NAMALWA (cell line): Measurements from ENCODE around the gene EPB41L5.
"Not testable (repeated sequence)": the region's sequence is repeated elsewhere in the genome, so short reads cannot be mapped to it uniquely, and the experiment has no call there.

Experiments used
- DNase-seq: peaks from one replicate; pipeline ENCODE4 v3.0.0-alpha.2; 2015; ENCODE audit warnings: low spot score

Gene EPB41L5

DNA sequence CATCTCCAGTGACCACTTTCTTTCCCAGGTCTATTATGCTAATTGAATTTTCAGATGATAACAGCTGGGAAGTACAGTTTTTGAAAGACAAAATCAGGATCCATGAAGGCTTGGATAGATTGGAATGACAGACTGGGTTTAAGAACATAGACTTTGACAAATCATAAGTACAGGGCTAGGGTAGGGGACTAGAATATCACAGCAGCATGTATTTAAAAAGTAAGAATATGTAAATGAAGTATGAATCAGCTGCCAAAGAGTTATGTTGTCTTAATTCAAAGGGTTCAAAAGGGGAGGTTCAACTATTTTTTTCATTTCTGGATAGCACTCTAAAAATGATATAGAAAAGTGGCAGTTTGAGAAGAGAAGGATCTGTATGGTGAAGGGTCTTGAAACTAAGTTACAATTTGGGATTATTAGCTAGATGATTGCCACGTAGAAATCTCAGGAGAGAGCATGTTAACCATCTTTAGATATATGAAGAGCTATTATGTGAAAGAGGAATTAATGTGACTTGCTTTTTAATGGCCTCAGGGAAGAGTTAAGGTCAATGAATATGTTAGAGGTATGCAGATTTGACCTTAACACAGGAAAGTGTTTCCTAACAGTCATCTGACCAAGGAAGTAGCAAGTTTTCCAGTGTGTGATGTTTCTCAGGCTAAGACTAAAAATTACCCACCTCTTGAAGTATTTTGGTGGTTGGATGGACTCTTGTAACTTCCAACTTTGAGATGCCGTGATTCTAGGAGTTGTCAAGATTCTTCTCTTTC, 128.6 kb downstream of the EPB41L5 start:
- DNase-seq = no peak

DNA sequence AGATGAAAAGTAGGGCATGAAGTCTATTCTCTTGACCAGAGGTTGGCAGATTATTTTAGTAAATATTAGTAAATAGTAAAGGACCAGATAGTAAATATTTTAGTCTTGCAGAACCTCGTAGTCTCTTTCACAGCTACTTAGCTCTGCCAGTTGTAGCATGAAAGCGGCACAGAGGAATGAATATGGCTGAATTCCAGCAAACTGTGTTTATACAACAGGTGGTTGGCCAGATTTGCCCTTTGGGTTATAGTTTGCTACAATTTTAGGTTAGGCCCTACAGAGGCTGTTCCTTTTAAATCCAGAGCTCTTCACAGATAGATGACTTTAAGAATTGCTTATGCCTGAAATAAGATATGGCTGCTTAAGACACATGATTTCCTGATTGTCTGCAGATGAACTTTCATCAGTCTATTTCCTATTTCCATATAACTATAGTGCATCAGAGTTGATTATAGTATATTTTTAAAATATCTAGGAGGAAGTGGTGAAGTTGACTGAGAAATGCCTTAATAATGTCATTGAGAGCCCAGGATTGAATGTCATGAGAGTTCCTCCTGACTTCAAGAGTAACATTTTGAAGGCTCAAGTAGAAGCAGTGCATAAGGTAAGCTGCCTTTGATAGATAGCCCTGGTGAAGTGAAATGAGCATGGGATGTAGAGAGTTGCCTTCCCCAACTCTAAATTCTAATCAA, 129.8 kb downstream of the EPB41L5 start:
- DNase-seq = no peak

DNA sequence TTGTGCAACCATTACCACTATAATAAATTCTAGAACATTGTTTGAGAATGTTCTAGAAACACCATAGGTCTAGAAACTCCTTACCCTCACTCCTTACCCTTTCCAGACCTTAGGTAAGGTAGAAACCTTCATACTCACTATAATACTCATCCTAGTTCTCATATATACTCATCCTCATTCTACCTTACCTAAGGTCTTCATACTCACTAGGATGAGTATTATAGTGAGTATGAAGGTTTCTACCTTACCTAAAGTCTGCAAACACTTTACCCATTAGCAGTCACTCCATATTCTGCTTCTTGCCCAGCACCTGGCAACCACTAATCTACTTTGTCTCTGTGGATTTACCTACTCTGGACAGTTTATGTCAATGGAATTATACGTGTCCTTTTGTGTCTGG, 135.4 kb downstream of the EPB41L5 start:
- no peak for DNase-seq

DNA sequence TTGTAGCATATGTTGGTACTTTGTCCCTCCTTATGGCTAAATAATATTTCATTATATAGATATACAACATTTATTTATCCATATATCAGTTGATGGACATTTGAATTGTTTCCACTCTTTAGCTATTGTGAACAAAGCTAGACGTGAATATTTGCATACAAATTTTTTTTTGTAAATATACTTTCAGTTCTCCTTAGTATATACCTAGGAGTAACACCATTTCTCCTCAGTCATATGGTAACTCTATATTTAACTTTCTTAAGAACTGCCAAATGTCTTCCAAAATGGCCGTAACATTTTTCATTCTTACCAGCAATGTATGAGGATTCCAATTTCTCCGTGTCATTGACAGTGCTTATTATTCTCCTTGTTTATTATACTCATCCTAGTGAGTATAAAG, 135.8 kb downstream of the EPB41L5 start:
- no peak for DNase-seq

DNA sequence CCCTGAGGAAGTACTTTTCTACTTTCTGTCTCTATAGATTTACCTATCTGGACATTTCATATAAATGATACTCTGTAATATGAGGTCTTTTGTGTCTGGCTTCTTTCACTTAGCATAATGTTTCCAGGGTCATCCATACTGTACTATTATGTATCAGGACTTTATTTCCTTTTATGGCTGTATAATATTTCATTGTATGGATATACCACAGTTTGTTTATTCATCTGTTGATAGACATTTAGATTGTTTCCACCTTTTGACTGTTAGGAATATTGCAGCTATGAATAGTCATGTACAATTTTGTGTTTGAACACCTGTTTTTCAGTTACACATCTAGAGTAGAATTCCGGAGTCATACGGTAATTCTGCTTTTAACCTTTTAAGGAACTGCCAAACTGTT, 136.5 kb downstream of the EPB41L5 start:
- no peak for DNase-seq

DNA sequence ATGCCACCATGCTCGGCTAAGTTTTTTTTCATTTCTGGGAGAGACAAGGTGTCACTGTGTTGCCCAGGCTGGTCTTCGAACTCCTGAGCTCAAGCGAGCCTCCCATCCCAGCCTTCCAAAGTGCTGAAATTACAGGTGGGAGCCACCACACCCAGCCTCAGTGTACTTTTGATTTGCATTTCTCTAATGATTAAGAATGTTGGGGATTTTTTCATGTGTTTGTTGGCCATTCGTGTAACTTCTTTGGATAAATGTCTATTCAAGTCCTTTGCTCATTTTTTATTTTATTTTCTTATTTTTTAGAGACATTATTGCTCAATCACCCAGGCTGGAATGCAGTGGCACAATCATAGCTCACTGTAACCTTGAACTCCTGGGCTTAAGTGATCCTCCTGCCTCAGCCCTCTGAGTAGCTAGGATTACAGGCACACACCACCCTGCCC, 137.2 kb downstream of the EPB41L5 start:
- DNase-seq = no peak

DNA sequence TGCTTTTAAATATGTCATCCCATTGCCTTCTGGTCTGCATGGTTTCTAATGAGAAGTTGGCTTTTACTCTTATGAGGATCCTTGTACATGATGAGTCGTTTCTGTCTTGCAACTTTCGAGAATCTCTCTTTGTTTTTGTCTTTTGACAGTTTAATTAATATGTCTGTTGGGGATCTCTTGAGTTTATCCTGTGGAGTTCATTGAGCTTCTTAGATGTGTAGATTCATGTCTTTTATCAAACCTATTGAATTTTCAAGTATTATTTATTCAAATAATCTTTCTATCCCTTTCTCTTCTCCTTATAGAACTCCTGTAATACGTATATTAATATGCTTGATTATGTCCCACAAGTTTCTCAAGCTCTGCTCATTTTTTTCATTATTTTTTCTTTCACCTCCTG, 142.4 kb downstream of the EPB41L5 start:
- no peak for DNase-seq

DNA sequence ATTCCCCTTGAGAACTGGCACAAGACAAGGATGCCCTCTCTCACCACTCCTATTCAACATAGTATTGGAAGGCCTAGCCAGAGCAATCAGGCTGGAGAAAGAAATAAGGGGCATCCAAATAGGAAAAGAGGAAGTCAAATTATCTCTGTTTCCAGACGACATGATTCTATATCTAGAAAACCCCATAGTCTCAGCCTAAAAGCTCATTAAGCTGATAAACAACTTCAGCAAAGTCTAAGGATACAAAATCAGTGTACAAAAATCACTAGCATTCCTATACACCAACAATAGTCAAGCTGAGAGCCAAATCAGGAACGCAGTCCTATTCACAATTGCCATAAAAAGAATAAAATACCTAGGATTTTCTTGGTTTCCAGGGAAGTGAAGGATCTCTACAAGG, 145.8 kb downstream of the EPB41L5 start:
- not testable (repeated sequence) for DNase-seq

DNA sequence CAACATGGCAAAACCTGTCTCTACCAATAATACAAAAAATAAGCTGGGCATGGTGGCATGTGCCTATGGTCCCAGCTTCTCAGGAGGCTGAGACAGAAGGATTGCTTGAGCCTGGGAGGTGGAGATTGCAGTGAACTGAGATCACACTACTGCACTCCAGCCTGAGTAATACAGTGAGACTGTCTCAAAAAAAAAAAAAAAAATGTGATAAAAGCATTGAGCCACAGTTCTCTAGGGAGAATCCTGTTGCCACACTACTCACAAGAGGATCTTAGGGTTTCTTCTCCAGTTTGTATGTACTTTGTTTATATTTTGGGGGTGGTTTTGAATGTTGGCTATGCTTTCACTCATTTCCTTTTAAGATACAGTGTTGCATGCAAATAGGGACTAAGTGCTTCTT, 148.3 kb downstream of the EPB41L5 start:
- DNase-seq = no peak

DNA sequence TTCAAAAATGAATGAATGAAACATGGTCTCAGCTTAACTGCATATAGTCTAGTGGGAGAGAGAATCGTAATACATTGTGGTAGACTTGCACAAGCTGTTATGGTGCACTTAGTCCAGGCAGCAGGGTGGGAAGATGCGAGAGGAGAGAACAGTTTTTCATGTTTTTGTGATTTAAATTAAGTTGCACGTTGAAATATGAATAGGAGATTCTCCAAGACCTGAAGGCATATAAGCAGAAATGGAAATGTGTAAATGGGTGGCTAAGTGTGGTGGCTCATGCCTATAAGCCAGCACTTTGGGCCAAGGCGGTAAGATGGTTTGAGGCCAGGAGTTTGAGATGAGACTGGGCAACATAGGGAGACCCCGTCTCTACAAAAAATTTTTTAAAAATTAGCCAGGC, 149.8 kb downstream of the EPB41L5 start:
- DNase-seq = no peak

DNA sequence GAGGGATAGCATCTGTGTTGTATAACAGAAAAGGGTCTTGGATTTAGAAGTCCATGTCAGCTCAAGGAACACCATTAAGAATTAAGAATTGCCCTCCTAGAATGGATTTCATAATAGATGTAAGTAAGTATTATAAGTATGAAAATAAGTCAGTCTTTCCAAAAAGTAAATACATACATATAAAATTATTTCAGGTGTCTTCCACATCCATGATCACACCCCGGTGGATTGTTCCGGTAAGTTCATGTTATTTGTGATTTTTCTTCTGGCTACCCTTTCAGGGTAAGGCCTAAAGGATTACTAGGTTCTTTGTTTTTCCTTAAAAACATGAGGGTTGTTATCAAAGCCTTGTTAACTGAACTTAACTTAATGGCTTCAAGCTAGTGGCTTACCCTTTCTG, 154.4 kb downstream of the EPB41L5 start:
- no peak for DNase-seq

DNA sequence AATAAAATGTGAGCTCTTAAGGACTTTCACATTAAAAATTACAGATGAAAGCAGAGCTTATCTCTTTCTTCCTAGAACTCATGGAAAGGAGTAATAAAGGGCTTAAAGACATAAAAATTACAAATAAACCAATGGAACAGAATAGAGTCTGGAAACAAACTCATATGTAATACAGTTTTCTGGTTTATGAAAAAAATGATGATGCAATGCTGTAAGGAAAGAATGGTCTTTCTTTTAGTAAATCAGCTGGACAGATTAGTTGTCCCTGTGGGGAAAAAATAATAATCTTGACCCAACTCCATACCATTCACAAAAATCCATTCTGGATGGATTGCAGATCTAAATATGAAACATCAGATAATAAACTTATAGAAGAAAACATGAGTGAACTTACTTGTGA, 156.1 kb downstream of the EPB41L5 start:
- no peak for DNase-seq

DNA sequence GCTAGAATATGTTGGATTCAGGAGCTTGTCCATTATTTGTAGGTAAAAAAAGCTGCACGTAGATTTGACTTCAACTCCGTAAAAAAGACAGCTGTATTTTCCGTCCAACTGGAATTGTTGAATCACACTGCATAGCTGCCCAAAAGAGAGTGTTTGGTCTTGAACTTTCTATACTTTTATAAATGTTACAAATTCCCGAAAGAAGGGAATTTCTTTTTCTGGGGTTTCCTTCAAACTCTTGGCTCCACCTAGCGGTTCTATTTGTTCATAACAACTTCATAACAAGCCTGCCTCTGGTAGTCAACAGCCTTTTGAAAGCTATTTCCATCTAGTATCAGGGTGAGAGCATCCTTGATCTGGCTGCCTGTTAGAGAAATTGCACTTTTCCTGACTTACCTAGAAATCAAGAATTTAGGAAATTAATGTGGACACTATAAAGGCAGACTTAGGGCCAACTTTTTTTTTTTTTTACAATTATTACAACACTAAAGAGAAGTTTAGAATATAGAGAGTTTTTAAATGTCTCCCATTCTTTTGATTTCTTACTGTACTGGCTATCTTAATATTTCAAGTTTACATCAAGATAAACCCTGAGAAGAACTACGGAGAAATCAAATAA, 162.2 kb downstream of the EPB41L5 start:
- peak; percentile 73 for DNase-seq

DNA sequence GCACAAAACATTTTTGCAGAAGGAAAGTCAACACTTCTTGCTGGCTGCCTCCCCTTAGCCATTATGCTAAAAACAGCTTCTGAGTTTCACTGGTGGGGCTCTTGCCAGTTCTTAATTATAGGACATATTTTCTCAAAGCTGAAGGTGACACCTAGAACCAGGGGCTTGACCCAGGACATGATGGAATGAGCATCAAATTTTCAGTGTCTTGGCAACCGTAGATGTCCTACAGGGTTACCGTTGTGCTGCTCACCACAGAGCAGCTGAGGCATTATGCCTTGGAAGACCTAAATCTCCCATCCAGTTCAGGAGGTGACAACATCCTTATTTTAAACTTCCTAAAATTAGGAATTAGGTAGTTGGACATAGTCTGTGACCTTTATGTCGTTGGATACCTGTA, 163.6 kb downstream of the EPB41L5 start:
- no peak for DNase-seq

DNA sequence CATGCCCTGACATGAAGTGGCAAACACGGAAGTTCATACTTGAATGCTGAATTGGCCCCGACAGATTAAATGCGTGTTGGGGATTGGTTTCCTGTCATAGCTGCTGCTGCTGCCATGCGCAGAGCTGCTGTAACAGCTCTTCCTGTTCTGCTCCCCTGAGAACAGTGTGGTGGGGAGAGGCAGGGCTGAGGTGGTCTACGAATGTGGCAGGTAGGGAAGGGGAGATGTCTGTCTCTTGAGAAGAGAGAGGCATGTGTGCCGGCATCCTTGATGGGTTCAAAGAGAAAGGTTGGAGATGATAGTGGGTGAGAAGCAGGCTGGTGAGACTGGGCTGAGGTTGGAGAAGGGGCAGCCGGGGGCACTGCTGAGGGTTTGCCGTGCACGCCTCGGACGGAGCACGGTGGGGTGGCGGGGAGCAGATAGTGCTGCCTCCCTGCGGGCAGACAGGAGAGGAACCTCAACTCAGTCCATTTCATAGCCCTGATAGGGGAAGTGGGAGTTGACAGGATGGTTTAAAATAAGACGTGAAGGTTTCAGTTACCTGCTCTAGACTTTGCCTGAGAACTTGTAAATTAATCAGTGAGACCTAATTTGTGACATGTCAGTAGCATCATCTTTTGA, 164.2 kb downstream of the EPB41L5 start:
- DNase-seq = peak; percentile 93

DNA sequence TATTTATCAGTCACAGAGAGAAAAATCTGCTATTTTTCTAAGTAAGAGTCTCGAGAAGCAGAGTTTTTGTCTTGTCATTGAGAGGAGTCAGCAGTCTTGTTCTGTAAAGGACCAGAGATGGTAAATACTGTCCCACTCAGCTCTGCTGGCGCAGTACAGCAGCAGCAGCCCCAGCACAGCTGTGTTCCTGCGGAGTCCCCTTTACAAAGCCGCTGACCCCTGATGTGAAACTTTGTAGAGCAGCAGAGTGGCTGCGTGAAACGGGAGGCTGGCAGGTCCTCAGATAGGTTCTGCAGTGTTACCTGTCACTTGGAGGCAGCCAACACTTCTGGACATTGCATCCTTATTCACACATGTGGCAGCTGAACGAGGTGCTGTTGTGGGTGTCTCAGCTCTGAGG, 165.1 kb downstream of the EPB41L5 start:
- DNase-seq = peak; percentile 15

DNA sequence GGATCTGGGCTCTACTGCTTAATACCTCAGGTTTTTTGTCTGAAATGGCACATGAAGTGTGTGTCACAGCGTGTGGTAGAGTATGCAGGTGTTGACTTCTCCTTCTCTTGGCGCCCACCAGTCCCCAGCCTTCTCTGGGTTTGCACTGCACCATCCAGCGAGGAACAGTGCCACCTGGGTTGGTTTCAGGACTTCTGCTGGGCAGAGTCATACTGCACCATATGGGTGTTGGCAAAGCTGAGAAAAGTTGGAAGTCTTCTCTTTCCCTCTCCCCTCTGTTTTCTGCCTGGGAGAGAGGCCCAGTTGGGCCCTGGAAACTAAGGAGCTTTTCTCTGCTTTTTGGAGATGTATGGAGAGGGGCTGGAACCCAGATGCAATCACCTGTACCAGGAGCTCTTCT, 166.5 kb downstream of the EPB41L5 start:
- DNase-seq = no peak

DNA sequence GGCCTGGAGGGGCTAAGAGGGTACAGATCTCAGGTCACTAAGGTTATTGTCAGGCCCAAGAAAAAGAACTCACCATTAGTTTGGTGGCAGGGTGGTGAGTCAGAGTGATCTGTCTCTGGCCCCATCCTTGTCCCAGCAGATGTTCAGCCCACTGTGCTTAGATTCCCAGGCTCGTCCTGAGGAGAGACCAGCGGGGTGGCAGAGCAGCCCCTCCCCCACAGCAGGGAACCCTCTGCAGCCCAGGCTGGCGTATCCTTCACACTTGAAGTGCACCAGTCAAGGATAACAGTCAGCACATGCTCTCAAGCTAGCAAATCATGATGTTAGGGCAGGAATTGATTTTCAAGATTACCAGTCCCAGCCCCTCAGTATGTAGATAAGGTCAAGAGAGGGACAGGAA, 167.2 kb downstream of the EPB41L5 start:
- no peak for DNase-seq

DNA sequence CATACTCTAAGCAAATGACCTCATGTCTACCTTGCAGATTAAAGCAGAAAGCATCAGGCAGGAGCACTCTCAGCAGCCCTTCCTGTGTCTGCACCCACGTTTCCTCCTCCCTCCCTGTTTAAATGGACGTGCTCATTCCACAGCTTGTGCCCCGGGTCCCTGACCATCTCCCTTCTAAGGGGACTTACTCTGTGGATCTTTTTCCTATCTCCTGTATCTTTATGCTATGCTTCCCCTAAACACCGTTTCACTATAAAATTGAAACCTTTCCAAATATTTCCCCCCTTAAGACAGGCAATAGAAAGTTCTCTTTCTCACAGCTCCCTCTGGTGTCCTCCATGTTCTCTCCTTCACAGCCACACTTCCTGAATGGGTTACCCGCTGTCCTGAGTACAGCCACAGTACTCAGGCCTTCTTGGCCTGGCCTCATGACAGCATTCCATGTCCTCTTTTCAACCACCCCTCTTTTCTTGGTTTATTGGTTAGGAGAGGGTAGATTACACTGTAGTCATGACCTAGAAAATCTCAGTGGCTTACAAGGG, 169.2 kb downstream of the EPB41L5 start:
- DNase-seq = no peak

DNA sequence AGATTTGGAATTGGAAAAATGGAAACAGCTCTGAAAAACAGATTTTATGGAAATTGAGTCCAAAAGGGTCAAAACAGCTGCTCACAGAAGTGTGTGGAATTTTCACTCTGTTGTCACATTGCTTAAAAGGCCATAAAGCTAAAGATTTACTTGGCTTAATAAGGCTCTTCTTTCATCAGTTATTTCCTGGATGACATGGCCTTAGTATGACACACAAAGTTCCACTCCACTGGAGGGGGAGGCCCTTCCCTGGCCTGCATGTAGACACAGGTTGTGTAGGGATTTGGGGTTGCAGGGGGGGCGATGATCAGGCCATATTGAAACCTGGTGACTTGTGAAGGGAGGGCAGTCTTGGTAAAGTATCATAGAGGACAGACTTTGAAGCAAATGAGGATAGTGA, 176.3 kb downstream of the EPB41L5 start:
- no peak for DNase-seq

DNA sequence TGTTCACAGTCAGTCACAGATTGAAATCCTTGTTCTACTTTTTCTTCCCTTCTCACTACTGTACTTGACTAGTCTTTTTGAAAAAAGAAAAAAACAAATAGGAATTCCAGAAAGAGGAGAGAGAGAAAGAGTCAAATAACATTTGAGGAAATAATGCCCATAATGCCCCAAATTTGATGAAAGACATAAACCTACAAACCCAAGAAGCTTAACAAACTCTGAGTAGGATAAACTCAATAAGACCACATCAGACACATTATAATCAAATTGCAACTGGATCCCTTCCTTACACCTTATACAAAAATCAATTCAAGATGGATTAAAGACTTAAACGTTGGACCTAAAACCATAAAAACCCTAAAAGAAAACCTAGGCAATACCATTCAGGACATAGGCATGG, 179.4 kb downstream of the EPB41L5 start:
- DNase-seq = no peak

DNA sequence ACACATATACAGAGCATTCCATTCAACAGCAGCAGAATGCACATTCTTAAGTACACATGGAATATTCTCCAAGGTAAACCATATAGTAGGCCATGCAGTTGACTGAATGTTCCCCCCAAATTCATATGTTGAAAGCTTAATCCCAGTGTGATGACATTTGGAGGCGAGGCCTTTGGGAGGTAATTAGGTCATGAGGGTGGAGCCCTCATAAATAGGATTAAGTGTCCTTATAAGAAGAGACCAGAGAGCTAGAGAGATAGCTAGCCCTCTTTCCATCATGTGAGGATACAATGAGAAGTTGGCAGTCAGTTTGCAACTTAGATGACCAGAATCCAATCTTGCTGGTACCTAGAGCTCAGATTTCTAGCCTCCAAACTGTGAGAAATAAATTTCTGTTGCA, 182.7 kb downstream of the EPB41L5 start:
- DNase-seq = no peak
